CD14-positive monocyte (primary cell): ENCODE data around the gene CNN1. TPM values are rescaled to one million over a fixed set of nuclear protein-coding genes. Genes with fewer than 3 reads are reported as not detected.

Source experiments
- DNase-seq, 3 donors: peaks; one replicate each; pipeline ENCODE4 v3.0.0-alpha.2; 2011 to 2022
- H2AFZ ChIP-seq: 2 replicates; pipeline ENCODE4 v1.6.0; 2012; ENCODE audit warnings: mild to moderate bottlenecking, low read depth, low read length, inconsistent platforms; ENCODE audit not compliant: insufficient read depth, poor library complexity, severe bottlenecking
- H3K27ac ChIP-seq, 2 donors: 1 replicate in 1 of 2; 2 replicates in 1 of 2; pipeline ENCODE4 v1.5.1; 2012 to 2013; ENCODE audit warnings: low read length in 2 of 2, control low read depth in 1 of 2, inconsistent platforms in 1 of 2, low read depth in 1 of 2, mild to moderate bottlenecking in 1 of 2
- H3K27me3 ChIP-seq, 2 donors: one replicate each; pipeline versions ENCODE4 v1.6.0 to v1.6.1; 2011 to 2013; ENCODE audit warnings: low read length in 2 of 2; ENCODE audit not compliant: control insufficient read depth in 2 of 2, insufficient read depth in 2 of 2
- H3K36me3 ChIP-seq, 2 donors: replicated peaks in 1 of 2; 1 replicate in 1 of 2; 2 replicates in 1 of 2; pipeline versions ENCODE4 v1.5.1 to v1.6.1; 2012 to 2013; ENCODE audit warnings: low read length in 2 of 2, control low read depth in 1 of 2, inconsistent platforms in 1 of 2, mild to moderate bottlenecking in 1 of 2; ENCODE audit not compliant: insufficient read depth in 2 of 2, control insufficient read depth in 1 of 2
- H3K4me1 ChIP-seq, 2 donors: 1 replicate in 1 of 2; 2 replicates in 1 of 2; pipeline versions ENCODE4 v1.5.1 to v1.6.1; 2012 to 2013; ENCODE audit warnings: low read length in 2 of 2, control low read depth in 1 of 2, inconsistent platforms in 1 of 2, mild to moderate bottlenecking in 1 of 2, moderate library complexity in 1 of 2; ENCODE audit not compliant: insufficient read depth in 2 of 2, control insufficient read depth in 1 of 2
- H3K4me2 ChIP-seq: replicated peaks from 2 replicates; pipeline ENCODE3; 2012; ENCODE audit warnings: low read length, moderate library complexity, mild to moderate bottlenecking; ENCODE audit not compliant: poor library complexity, severe bottlenecking; ENCODE audit errors: extremely low read depth
- H3K4me3 ChIP-seq, 3 experiments: fragments of 200-600 bp in 1 of 3; sonication (generic) in 1 of 3; replicated peaks in 1 of 3; 1 replicate in 2 of 3; 2 replicates in 1 of 3; pipeline ENCODE4 v1.5.1; 2011 to 2013; ENCODE audit warnings: low read length in 3 of 3, mild to moderate bottlenecking in 3 of 3, control low read depth in 2 of 3, low read depth in 2 of 3, inconsistent platforms in 1 of 3, moderate library complexity in 1 of 3
- H3K79me2 ChIP-seq: 2 replicates; pipeline ENCODE4 v1.6.0; 2012; ENCODE audit warnings: mild to moderate bottlenecking, control low read depth, inconsistent platforms, low read length, moderate library complexity; ENCODE audit not compliant: insufficient read depth
- H3K9ac ChIP-seq: 2 replicates; pipeline ENCODE4 v1.6.0; 2017; ENCODE audit warnings: low read length, mild to moderate bottlenecking; ENCODE audit not compliant: insufficient read depth, poor library complexity, severe bottlenecking
- H3K9me3 ChIP-seq, 2 donors: replicated peaks in 1 of 2; 1 replicate in 1 of 2; 2 replicates in 1 of 2; pipeline versions ENCODE4 v1.5.1 to v1.6.1; 2012 to 2013; ENCODE audit warnings: low read length in 2 of 2, control low read depth in 1 of 2; ENCODE audit not compliant: control insufficient read depth in 1 of 2, insufficient read depth in 1 of 2
- H4K20me1 ChIP-seq: 2 replicates; pipeline ENCODE4 v1.6.0; 2012; ENCODE audit warnings: mild to moderate bottlenecking, low read length, control low read depth, moderate library complexity; ENCODE audit not compliant: insufficient read depth
- H3K27ac Mint-ChIP-seq, 7 donors: one replicate each; pipeline ENCODE4 v1.8.0; 2020; ENCODE audit warnings: mild to moderate bottlenecking in 7 of 7, mixed read lengths in 7 of 7, moderate library complexity in 6 of 7, inconsistent platforms in 2 of 7
- H3K27me3 Mint-ChIP-seq, 3 donors: one replicate each; pipeline ENCODE4 v1.8.0; 2021 to 2022; ENCODE audit warnings: low read depth in 3 of 3, mild to moderate bottlenecking in 3 of 3, mixed read lengths in 3 of 3, moderate library complexity in 3 of 3, inconsistent platforms in 1 of 3
- H3K36me3 Mint-ChIP-seq, 2 donors: one replicate each; pipeline ENCODE4 v1.8.0; 2020; ENCODE audit warnings: mixed read lengths in 2 of 2, inconsistent platforms in 1 of 2, mild to moderate bottlenecking in 1 of 2
- H3K4me1 Mint-ChIP-seq: one replicate; pipeline ENCODE4 v1.8.0; 2020; ENCODE audit warnings: mild to moderate bottlenecking, mixed read lengths
- H3K4me3 Mint-ChIP-seq, 2 donors: one replicate each; pipeline ENCODE4 v1.8.0; 2020; ENCODE audit warnings: mild to moderate bottlenecking in 2 of 2, mixed read lengths in 2 of 2, moderate library complexity in 1 of 2
- H3K9me3 Mint-ChIP-seq, 7 donors: one replicate each; pipeline ENCODE4 v1.8.0; 2020 to 2022; ENCODE audit warnings: mixed read lengths in 7 of 7, mild to moderate bottlenecking in 6 of 7, moderate library complexity in 6 of 7, inconsistent platforms in 2 of 7
- CTCF ChIP-seq: fragments of 200-600 bp; IDR thresholded peaks from one replicate; pipeline ENCODE4 v1.8.0; 2022; ENCODE audit warnings: antibody characterized with exemption, mild to moderate bottlenecking
- WGBS: methylation state at CpG from one replicate; pipeline ENCODE4 v1.1.5; 2013; ENCODE audit warnings: missing lambda C conversion rate; ENCODE audit not compliant: insufficient coverage; 5-methylcytosine and 5-hydroxymethylcytosine counted together
- intact Hi-C, 2 donors: fragments of 100-400 bp; cut with micrococcal nuclease; formaldehyde crosslinking; loops; one replicate each; pipeline versions ENCODE4 v1.15.0 to v1.15.1; 2023
- polyA plus RNA-seq, 3 donors: library from polyadenylated mRNA; depleted of rRNA in 1 of 3; unstranded in 2 of 3; stranded (reverse) in 1 of 3; fragments of 300-500 nt in 2 of 3; fragments of >200 nt in 1 of 3; fragmentation: Illumina TruSeq in 2 of 3; gene quantifications; 1 replicate in 2 of 3; 2 replicates in 1 of 3; pipeline ENCODE4 v1.2.3, GENCODE V29; 2012 to 2021

Gene CNN1
- polyA plus RNA-seq, 3 donors, result not detected

- Mint-ChIP-seq H3K36me3 (peaks cover 25 to 39% of the 10 kb centered on the region in 2 donors), H3K27me3 (peaks cover 0 to 3% (median 0%) of the 10 kb centered on the region in 3 donors), H3K27ac (peak overlapping the region in 1 of 7 donors; percentile 83), H3K4me1 (no peaks in the 10 kb centered on the region), H3K9me3 (no peaks in the 10 kb centered on the region), H3K4me3 (no peak overlapping the region)
- no peak for DNase-seq
- Histone ChIP-seq H3K9ac (no peak overlapping the region), H3K79me2 (no peaks in the 10 kb centered on the region), H4K20me1 (no peaks in the 10 kb centered on the region), H3K4me2 (no peak overlapping the region), H2AFZ (no peak overlapping the region), H3K4me3 (no peak overlapping the region), H3K4me1 (no peaks in the 10 kb centered on the region), H3K27me3 (no peaks in the 10 kb centered on the region), H3K27ac (no peak overlapping the region), H3K9me3 (no peaks in the 10 kb centered on the region), H3K36me3 (peaks cover 20 to 22% of the 10 kb centered on the region in 2 donors)
- intact Hi-C loops, result no loop called here
- WGBS, result 100% methylated on average over 1 of the region's 6 CpGs
- no peak for TF ChIP-seq CTCF
These were observed 39.4 kb upstream of the CNN1 start for GRCh38 chr19:11499220-11499726.

- peaks cover 5 to 6% of the 10 kb centered on the region in 2 donors for H3K4me1 ChIP-seq
- H3K27me3 ChIP-seq, result no peaks in the 10 kb centered on the region
- H3K9ac ChIP-seq, result no peak overlapping the region
- H3K36me3 ChIP-seq, result peaks cover 16 to 19% of the 10 kb centered on the region in 2 donors
- Mint-ChIP-seq H3K4me3 (no peak overlapping the region), H3K36me3 (peaks cover 23 to 35% of the 10 kb centered on the region in 2 donors), H3K27ac (peak overlapping the region in 2 of 7 donors; percentile 0 to 19), H3K9me3 (no peaks in the 10 kb centered on the region), H3K27me3 (peaks cover 0 to 3% (median 0%) of the 10 kb centered on the region in 3 donors), H3K4me1 (peaks cover 6% of the 10 kb centered on the region)
- H4K20me1 ChIP-seq, result no peaks in the 10 kb centered on the region
- TF ChIP-seq CTCF, result no peak
- H3K4me3 ChIP-seq, result no peak overlapping the region
- H3K79me2 ChIP-seq, result no peaks in the 10 kb centered on the region
- intact Hi-C loops, result no loop called here
- no peak overlapping the region for H2AFZ ChIP-seq
- H3K9me3 ChIP-seq, result no peaks in the 10 kb centered on the region
- WGBS, result 94% methylated on average over 6 of the region's 7 CpGs
- DNase-seq, result no peak
- no peak overlapping the region for H3K4me2 ChIP-seq
- no peak overlapping the region for H3K27ac ChIP-seq
These were observed 38.7 kb upstream of the CNN1 start for GRCh38 chr19:11499890-11500420.
